Measurements from ENCODE around the gene ITGA1. TPM values are rescaled to one million over a fixed set of nuclear protein-coding genes. Genes with fewer than 3 reads are reported as not detected.

Gene ITGA1
- total RNA-seq, 1 donor from 2014 or later, result 10.0 TPM

DNA sequence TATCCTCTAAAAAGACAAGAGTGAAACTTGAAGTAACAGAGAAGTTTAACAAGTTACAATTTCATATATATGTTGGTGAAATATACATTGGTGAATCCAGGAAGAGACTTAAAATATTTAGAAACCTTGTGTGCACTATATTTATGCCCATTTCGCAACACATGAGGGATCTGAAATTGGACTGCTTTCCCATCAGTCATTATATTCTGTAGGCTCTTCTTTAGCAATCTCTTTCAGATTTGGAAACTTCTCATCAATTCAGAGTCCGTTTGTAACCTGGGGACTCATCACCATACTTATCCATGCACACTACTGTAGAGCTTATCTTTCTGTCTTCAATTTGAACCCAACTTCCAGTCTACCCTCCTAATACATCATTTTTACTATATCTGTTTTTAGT, 2.1 kb downstream of the ITGA1 start:
- TF ChIP-seq, protein P1, sequence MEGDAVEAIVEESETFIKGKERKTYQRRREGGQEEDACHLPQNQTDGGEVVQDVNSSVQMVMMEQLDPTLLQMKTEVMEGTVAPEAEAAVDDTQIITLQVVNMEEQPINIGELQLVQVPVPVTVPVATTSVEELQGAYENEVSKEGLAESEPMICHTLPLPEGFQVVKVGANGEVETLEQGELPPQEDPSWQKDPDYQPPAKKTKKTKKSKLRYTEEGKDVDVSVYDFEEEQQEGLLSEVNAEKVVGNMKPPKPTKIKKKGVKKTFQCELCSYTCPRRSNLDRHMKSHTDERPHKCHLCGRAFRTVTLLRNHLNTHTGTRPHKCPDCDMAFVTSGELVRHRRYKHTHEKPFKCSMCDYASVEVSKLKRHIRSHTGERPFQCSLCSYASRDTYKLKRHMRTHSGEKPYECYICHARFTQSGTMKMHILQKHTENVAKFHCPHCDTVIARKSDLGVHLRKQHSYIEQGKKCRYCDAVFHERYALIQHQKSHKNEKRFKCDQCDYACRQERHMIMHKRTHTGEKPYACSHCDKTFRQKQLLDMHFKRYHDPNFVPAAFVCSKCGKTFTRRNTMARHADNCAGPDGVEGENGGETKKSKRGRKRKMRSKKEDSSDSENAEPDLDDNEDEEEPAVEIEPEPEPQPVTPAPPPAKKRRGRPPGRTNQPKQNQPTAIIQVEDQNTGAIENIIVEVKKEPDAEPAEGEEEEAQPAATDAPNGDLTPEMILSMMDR (IDR thresholded peaks at IDR 0.05; ENCODE audit: insufficient read depth, low read length, poor library complexity, severe bottlenecking), result no peak
- no peak for DNase-seq (ENCODE audit: low read depth)
- H3K36me3 ChIP-seq (ENCODE audit: control insufficient read depth, insufficient read depth, low read length), result no peaks in the 10 kb centered on the region
- H3K27me3 ChIP-seq (ENCODE audit: control insufficient read depth, insufficient read depth, low read length), result no peaks in the 10 kb centered on the region
- peak overlapping the region; percentile 60 for H3K4me3 ChIP-seq (ENCODE audit: low read depth, low read length)

DNA sequence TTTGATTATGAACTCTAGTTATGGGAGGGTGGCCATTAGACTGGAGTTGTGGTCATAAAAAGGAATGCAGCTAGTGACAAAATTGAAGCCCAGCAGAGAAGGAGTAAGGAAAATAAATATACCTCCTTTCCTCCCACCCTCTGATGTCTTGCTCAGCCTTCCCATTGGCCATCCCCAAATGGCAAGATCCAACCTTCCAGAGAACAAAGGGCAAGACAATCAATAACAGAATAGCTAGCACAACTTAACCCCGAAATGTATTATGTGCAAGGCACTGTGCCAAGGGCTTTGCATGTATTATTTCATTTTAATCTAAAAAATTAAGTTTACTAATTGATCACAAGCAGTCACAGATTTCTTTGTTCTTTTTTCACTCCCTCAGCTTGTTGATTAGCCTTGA, 3.6 kb downstream of the ITGA1 start:
- Histone ChIP-seq H3K36me3 (ENCODE audit: control insufficient read depth, insufficient read depth, low read length) (no peaks in the 10 kb centered on the region), H3K27me3 (ENCODE audit: control insufficient read depth, insufficient read depth, low read length) (no peaks in the 10 kb centered on the region), H3K4me3 (ENCODE audit: low read depth, low read length) (no peak overlapping the region)
- TF ChIP-seq, protein P1 (IDR thresholded peaks at IDR 0.05; ENCODE audit: insufficient read depth, low read length, poor library complexity, severe bottlenecking), result no peak
- DNase-seq (ENCODE audit: low read depth), result no peak

DNA sequence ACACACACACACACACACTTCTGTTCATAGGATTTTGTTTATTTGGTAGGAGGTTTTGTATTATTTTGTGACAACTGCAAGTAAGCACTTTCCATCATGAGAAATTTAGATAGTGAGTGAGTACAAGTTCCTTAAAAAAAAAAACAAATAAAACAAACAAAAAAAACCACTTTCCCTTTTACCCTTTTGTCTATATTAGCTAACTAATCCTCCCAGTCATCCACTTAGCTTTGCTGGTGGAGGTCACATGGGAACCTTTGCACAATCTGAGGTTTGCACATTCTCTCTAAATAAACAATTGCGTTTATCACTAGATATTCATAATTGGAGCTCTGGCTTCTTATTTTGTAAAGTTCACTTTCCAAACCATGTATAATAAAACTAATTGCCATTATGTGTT, 6.8 kb downstream of the ITGA1 start:
- Histone ChIP-seq H3K27me3 (ENCODE audit: control insufficient read depth, insufficient read depth, low read length) (no peaks in the 10 kb centered on the region), H3K36me3 (ENCODE audit: control insufficient read depth, insufficient read depth, low read length) (no peaks in the 10 kb centered on the region), H3K4me3 (ENCODE audit: low read depth, low read length) (no peak overlapping the region)
- TF ChIP-seq, protein P1 (IDR thresholded peaks at IDR 0.05; ENCODE audit: insufficient read depth, low read length, poor library complexity, severe bottlenecking), result no peak
- DNase-seq (ENCODE audit: low read depth), result no peak

DNA sequence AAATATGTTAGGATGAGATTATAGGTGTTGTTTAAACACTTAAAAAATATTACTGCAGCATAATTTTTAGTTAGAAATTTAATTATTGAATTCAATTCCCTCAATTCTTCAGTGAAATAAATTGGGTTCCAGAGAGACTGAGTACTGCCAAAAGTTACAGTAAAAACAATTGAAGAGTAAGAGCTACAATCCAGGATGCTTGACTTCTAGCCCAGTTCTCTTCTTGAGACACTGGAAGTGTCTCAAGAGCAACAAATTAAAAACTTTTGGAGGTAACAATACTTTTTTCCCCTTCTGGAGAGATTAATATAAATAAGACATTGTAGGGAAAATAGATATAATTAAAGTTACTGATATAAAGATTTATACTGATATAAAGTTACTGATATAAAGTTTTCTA, 8.3 kb downstream of the ITGA1 start:
- Histone ChIP-seq H3K27me3 (ENCODE audit: control insufficient read depth, insufficient read depth, low read length) (no peaks in the 10 kb centered on the region), H3K4me3 (ENCODE audit: low read depth, low read length) (no peak overlapping the region), H3K36me3 (ENCODE audit: control insufficient read depth, insufficient read depth, low read length) (no peaks in the 10 kb centered on the region)
- TF ChIP-seq, protein P1 (IDR thresholded peaks at IDR 0.05; ENCODE audit: insufficient read depth, low read length, poor library complexity, severe bottlenecking), result no peak
- no peak for DNase-seq (ENCODE audit: low read depth)

DNA sequence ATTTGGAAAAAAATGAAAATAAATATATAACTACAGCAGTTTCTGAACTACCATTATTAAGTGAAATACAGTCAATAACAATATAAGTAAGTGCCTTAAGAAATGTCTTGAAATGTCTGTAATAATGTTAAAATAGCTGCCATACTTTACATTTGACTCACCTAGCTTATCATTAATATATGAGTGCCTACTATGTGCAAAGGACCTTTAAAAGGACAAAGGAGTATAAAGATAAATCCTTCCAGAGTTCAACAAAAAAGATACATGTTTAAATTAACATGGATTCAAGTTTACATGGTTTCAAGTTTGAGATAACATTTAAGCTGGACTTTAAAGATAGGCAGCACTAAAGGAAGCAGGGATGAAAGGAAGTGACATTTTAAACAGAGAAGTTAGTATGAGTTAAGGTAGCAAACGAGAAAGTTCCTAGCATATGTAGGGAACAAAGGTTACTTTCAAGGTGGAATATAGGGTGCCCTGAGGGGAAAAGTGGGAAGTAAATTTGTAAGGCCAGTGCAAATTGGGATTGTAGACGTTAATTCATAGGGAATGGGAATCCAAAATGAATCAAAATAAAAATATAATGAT, 8.9 kb downstream of the ITGA1 start:
- no peak overlapping the region for H3K4me3 ChIP-seq (ENCODE audit: low read depth, low read length)
- no peak for DNase-seq (ENCODE audit: low read depth)
- TF ChIP-seq, protein P1 (IDR thresholded peaks at IDR 0.05; ENCODE audit: insufficient read depth, low read length, poor library complexity, severe bottlenecking), result no peak
- no peaks in the 10 kb centered on the region for H3K36me3 ChIP-seq (ENCODE audit: control insufficient read depth, insufficient read depth, low read length)
- H3K27me3 ChIP-seq (ENCODE audit: control insufficient read depth, insufficient read depth, low read length), result no peaks in the 10 kb centered on the region

DNA sequence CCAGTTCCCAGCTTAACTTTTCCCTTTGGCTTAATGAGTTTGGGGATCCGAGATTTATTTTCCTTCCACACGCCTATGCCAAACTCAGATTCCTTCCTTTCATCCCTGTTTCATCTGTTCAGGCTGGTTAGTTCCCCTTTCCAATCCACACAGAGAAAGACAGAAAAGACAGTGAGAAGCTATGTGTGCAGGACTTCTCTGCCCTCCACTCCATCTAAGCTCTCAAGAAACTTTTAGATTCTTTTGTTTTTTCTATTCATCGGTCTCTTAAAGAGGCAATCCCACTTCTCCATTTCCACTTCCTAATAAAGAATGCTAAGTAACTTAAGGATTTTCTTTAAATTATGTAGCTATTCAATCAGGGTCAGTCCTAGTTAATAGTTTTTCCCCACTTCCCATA, 11.2 kb downstream of the ITGA1 start:
- no peaks in the 10 kb centered on the region for H3K36me3 ChIP-seq (ENCODE audit: control insufficient read depth, insufficient read depth, low read length)
- TF ChIP-seq, protein P1 (IDR thresholded peaks at IDR 0.05; ENCODE audit: insufficient read depth, low read length, poor library complexity, severe bottlenecking), result no peak
- DNase-seq (ENCODE audit: low read depth), result no peak
- peak overlapping the region; percentile 58 for H3K4me3 ChIP-seq (ENCODE audit: low read depth, low read length)
- no peaks in the 10 kb centered on the region for H3K27me3 ChIP-seq (ENCODE audit: control insufficient read depth, insufficient read depth, low read length)
